GM11168 (cell line): ENCODE data around the gene ARHGEF11.

Experiments used
- in situ Hi-C: fragments of 300-500 bp; cut with MboI; formaldehyde crosslinking; loops from one replicate; pipeline ENCODE4 v1.12.0; 2022; ENCODE audit warnings: low sequenced_read_pairs; ENCODE audit not compliant: unreplicated experiment

Gene ARHGEF11

DNA sequence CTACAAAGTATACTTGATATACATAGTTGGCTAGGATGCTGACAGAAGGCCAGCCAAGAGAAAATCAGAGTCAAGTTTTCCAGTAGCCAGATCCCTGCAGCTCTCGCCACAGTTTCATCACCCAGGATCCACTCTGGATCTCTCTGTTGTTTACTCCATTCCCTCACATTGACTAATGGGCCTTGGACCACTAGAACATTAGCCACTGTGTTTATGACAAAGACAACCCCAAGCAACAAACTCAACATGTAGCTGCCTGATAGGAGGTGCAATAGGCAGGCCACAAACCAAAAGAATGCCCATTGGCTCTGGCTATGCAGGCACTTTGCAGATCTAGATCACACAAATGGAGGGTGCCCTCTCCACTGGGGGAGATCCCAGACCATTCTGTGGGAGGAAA lies 44.2 kb downstream of the ARHGEF11 start:
- in situ Hi-C loops: no loop called here

DNA sequence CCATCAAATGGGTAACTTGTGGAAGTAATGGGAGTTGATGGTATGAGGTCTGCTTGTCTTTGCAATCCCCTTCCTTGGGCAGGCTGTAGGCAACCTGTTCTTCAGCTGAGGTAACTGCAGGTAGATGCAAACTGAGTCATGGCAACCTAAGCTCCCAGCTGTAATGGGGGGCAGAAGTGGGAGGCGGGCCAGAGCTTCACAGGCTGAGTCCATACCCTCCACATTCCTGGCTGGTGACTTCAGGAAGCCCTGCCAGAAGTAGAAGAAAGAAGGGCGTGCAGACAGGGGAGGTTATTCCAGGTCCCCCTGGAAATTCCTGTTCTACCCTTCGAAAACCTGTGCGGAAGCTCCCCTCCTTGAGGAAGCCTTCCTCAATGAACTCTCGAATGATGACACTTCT lies 44.9 kb downstream of the ARHGEF11 start:
- in situ Hi-C loops: no loop called here

DNA sequence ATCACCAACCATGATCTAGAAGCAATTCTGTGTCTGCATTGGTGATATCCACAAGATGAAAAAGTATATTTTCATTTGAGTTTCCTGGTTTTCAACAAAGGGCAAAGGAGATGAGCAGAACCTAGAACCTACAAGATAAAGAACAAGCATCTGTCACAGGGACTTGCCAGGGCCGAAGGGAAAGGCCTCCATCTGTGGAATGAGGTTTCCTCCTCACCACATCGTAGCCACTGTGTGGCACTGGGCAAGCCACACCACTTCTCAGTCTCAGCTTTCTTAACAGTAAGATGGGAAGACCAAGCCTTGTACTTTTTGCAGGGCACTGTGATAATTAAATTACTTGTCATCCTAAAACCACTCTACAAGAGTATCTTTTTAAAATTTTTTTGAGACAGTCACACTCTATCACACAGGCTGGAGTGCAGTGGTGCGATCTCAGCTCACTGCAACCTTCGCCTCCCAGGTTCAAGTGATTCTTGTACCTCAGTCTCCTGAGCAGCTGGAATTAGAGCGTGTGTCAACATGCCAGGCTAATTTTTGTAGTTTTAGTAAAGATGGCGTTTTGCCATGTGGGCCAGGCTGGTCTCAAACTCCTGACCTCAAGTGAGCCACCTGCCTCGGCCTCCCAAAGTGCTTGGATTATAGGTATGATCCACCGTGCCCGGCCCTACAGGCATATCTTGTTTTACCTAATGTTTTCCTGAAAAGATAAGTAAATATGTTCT lies 45.8 kb downstream of the ARHGEF11 start:
- in situ Hi-C loops: no loop called here

DNA sequence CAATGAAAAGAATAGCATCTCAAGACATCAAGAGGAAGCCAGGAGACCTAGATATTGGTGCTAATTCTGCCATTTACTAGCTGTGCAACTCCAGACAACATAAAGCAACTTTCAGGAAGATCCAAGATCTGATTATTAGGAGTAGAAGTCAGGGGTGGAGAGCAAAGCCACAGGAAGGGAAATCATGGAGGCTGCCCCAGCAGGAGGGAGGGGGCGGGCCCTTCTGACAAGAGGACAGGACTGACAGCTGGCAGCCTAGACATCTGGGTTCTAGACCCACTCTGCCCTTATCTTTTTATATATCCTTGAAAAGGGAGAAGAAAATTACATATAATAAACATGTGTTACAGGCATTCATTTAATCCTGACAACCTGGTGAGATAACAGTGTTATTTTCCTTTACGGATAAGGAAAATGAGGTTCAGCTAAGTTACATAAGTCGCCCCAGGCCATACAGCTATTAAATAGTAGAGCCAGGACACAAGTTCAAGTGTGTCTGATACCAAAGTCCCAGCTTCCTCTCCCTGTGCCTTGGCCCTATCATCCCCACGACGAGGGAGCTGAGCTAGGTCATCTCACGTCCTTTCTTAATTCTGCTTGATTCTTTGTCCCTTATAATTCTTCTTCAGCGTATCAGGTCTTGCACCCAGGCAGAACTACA lies 46.6 kb downstream of the ARHGEF11 start:
- in situ Hi-C loops: no loop called here

DNA sequence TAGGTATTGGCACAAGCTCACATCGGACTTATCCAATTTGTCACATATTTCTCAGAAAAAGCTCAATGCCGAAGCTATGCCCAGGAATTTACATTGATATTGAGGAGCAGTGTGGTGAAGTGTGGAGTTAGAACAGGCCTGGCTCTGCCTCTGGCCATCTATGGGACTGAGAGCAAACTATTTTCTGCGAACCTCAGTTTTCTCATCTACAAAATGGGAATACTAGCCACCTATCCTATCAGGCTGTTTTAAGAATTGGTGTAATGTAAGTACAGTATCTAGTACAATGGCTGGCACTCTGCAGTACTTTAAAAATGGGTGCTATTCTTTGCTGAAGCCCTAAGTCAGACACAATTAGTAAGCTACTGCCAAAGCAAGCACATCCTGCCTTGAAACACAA lies 47.2 kb downstream of the ARHGEF11 start:
- in situ Hi-C loops: no loop called here

DNA sequence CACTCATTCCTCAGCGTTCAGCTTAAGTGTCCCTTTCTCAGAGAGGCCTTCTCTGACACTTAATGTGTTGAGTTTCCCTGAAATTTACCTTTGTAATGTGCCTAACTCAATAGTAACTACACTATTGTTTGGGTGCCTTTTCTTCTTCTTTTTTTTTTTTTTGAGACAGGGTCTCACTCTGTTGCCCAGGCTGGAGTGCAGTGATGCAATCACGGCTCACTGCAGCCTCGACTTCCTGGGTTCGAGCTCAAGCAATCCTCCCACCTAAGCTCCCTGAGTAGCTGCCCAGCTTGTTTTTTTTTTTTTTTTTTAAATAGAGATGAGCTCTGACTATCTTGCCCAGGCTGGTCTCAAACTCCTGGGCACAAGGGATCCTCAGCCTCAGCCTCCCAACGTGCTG lies 50.1 kb downstream of the ARHGEF11 start:
- in situ Hi-C loops: no loop called here

DNA sequence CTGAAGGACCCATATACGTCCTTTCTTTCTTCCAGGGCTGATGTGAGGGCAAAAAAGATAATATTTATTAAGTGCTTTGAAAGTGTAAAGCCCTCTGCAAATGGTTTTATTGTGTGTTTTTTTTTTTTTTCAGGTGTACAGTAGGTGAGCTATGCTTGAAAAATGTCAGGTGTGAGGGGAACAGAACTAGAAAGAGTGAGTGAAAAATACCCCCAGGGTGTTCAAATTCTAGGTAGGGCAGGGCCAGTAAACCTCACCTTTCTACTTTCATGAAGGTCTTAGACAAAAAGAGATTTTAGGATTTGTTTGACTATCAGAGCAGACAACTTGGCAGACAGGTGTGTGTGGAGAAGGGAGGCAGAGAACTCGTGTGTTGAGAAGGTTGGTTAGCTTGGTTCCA lies 51.3 kb downstream of the ARHGEF11 start:
- in situ Hi-C loops: no loop called here

DNA sequence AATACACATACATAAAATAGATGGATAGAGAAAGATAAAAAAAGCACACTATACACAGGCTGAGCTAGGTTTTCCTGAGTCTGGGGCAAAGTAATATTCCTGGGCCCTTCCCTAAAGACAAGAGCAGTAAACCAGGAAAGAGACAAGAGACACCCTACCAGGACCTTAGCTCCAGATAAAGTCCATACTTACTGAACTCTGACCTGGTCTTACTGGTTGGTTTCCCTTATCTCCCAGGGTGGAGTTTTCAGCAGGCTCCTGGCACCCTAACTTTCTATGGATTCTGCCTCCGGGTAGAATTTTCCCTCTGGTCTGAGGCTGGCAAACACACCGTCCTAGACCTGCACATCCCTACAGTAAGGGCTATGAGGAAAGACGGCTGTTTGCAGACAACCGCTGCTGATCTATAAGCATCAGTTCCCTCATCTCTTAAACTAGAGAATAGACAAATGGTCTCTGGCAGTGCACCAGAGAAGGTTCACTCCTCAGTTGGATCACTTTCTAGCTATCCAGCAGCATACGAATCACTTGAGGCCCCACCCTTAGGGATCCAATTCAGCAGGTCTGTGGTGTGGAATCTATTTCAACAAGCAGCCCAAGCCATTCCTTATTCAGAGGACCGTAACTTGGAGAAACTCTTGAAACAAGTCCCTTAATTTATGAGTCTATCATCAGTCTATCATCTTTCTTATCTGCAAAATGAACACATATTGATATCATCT lies 52.0 kb downstream of the ARHGEF11 start:
- in situ Hi-C loops: no loop called here

DNA sequence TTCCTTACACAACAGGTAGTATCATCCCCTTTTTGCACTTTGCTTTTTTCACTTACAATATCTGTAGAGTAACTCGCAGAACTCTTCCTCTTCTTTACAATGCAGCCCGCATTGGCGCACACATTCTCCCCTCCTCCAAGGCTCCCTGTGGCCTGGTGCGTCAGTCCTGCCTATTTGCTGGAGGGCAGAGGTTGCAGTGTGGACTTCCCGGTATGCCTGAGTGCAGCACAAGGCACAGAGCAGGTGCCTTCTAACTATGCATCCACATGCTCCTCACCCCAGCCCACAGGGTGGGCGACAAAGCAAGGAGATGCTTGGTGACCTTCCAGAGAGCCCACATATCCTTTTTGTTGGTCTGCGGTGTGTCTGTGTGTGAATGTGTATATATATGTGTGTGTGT lies 53.3 kb downstream of the ARHGEF11 start:
- in situ Hi-C loops: no loop called here

DNA sequence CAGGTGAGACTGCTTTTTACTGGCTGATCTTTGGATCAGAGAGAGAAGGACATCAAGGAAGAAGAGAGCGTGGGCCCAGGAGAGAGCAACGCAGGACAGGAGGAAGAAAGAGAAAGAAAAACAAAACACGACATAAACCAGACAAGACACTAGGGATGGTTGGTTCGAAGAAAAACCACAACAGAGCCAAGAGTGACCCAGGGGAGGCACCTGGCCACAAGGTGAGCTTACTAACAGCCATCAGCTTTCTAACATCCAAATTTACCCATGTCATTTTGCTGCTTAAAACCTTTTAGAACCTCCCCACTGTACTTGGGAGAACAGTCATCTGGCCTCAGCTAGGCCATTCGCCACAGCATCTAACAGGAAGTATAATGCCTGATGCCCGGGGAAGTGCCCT lies 57.8 kb downstream of the ARHGEF11 start:
- in situ Hi-C loops: no loop called here

DNA sequence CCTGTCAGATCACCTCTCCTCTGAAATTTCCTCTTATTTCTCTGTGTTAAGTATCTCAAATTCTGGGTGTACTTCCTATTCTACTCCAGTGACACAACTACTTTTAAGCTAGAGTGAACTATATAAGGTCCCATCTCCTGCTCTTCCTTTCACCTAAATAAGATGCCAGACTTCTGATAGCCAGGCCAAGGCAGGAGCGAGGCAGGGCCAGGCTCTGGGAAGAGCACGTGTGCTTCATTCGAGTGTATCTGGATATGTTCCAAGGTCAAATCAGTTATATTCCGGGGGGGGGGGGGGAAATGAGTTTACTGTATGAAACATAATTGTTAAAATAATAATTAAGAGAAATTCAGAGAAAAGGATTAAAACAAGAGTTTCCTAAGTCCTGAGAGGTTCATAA lies 65.0 kb downstream of the ARHGEF11 start:
- in situ Hi-C loops: no loop called here

DNA sequence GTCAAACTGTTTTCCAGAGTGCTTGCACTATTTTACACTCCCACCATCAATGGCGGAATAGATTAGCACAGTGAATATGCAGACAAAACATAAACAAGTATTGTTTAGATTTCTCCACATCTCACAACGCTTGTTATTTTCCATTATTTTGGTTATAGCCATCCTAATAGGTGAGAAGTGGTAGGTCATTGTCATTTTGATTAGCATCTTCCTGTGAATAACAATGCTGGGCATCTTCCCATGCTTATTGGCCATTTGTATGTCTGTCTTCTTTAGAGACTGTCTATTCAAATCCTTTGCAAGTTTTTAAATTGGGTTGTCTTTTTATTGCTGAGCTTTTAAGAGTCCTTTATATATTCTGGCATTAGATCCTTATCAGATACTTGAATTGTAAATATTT lies 70.5 kb downstream of the ARHGEF11 start:
- in situ Hi-C loops: no loop called here

DNA sequence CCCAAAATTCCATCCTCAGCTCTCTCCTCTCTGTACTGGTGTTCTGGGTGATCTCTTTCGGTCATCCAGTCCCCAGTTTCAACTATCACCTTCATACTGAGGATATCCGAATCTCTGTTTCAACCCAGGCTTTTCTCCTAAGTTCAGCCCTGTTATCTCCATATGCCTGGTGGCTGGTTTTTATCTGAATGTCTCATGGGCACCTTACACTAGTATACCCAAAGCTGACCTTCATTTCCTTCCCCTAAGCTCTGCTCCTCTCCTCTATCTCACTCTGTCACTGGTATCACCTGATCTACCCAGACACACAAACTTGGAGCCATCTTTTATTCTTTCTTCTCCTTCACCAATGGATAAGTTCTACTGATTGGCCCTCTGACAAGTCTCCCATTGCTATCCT lies 72.1 kb downstream of the ARHGEF11 start:
- in situ Hi-C loops: no loop called here

DNA sequence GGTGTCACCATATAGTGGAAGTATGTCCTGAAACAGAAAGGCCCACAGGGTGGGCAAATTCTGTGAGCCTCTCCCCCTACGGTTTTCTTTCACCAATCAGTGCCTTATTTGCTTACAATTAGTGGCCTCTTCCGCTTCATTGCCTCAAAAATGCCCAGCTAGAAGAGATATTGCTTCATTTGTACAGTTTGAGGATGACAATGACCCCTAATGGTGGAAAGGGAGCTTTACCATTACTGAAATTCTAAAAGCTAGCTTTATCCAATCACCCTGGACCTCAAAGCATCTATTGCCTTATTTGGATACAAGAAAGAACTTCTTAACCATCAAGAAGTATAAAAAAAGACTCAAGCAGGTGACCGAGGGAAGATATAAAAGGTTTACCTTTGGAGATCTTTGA lies 75.5 kb downstream of the ARHGEF11 start:
- in situ Hi-C loops: no loop called here

DNA sequence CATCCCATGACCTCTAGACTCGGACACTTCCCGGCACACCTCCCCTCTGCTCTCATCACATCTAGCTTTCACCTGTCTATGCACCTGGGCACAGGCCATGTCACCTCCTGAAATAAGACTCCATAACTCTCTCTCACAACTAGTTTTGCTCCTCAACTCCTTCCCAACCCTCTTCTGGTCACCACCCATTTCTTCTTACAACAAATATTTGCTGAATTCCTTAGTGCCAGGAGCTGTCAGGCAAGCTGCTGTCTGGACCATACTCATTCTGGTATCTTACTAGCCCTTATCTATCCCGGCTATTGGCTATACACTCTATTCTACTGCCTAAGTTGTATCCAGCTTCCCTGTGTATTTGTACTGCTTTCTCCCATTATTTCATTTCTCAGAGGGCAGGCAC lies 76.0 kb downstream of the ARHGEF11 start:
- in situ Hi-C loops: no loop called here

DNA sequence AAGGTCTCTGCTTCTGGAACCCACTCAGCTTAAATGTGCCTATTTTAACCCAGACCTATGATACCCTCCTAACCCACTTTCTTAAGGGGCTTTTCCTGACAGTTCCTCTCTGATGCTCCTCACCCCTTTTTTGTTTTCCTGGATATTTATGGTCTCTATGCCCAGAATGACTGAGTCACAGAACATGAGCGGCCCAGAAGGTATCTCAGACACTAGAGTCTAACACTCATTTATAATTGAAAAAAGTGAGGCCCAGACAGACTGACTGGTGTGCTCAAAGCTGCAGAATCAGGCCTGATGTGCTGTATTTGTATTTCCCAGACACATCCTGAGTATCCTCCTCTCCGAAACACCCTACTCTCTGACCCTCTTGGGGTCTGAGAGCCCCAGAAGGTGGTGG lies 81.1 kb downstream of the ARHGEF11 start:
- in situ Hi-C loops: no loop called here

DNA sequence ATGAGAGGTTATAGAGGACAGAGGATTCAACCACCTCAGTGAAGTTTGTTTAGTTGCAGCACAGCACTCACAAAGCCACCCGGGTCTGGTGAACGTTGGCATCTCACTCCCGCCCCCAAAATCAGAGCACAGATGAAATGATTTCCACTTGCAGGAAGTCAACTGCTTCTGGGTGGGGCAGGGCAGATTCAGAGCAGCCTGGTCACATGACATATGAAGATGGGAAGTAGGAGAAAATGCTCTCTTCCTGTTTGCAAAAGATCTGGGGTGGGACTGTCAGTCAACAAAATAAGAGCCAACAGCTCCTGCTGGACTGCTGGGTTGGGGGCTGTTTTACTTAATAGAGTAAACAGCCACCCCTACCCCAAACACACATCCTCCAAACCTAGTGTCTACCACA lies 81.9 kb downstream of the ARHGEF11 start:
- in situ Hi-C loops: no loop called here

DNA sequence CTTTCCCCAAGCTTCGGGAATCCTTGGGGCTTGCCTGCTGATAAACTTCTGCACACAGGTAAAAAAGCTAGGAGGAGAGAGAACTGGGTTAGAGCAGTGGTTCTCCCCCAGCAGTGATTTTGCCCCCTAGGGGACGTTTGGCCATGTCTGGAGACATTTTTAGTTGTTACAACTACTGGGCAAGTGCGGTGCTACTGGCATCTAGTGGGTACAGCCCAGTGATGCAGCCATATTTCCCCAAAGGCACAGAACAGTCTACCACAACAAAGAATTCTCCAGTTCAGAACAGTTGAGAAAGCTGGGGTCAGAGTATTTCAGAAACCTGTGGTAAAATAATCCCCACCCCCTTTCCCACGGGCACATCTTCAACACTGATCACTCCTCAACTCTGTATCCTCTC lies 83.8 kb downstream of the ARHGEF11 start:
- in situ Hi-C loops: no loop called here

DNA sequence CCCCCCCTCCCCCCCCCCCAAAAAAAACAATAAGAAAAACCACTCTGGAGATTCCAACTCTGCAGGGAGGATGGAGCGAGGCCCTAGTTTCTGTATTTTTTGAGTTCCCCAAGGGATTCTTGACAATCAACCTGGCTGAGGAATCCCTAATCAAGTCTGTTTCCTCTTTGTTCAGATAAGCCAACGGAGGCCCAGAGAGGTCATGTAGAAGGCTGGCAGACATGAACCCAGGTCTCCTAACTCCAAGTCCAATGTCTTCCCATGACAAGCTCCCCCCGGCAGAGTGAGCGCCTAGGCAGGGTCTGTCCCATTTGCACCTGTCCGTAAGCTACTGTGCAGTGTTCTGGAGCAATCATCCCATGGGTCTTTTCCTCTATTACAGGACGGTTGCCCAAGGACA lies 85.6 kb downstream of the ARHGEF11 start:
- in situ Hi-C loops: no loop called here

DNA sequence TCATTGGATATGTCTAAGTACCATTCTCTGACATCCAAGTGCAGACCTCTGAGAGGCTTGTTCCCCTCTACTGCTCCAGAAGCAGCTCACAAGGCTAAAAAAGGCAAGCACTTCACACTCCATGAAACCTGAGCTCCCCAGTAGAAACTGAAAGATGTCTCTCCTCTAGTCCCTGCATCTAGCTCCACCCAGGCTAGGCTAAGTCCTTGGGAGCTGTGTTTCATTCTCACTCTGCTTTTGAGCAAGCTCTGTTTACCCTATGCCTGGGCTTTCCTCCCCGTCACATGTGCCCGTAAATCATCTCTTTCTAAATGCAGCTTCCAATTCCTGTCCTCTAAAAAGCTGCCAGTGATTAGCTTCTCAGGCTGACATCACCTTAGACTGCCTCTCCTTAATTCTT lies 86.1 kb downstream of the ARHGEF11 start:
- in situ Hi-C loops: no loop called here

DNA sequence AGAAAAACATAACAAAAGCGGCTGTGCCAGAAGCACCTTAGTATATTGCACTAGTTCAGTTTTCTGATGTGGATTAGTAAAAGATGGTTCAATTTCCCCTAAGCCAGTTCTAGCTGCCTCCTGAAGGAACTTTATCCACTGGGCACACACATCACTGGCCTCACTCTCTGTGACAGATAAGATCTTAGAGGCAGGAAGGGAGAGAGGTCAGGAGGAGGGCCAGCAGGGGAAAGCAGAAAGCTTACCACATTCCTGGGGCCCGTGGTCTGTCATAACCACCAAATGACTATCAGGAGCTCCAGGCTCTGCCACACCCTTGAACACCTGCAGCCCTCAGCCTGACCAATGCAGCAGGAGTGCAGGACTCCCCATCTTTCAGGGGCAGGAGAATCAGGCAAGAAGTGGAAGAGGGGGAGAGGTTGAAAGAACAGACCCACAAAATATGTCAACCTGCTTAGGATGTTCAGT lies 87.3 kb downstream of the ARHGEF11 start:
- in situ Hi-C loops: no loop called here
